Stimulated activated CD8-positive, alpha-beta memory T cell treated with anti-CD3 and anti-CD28 coated beads, Interleukin-15, amount 100 ng/mL, for 24 hours (primary cell): ENCODE data around the gene HSD17B1.
"Not testable (repeated sequence)": the region's sequence is repeated elsewhere in the genome, so short reads cannot be mapped to it uniquely, and the experiment has no call there.

Experiments
- DNase-seq: peaks from one replicate; pipeline ENCODE4 v3.0.0-alpha.2; 2020; ENCODE audit warnings: low read depth

Gene HSD17B1

GRCh38 chr17:42552736-42553135 is at the start of gene HSD17B1:
HSD17B1 (plus strand) TSS chr17:42552923; CDS start chr17:42552934, 11 bp downstream.
- not testable (repeated sequence) for DNase-seq

GRCh38 chr17:42502926-42503325 is 49.8 kb upstream of the HSD17B1 start:
- DNase-seq, result no peak

DNA sequence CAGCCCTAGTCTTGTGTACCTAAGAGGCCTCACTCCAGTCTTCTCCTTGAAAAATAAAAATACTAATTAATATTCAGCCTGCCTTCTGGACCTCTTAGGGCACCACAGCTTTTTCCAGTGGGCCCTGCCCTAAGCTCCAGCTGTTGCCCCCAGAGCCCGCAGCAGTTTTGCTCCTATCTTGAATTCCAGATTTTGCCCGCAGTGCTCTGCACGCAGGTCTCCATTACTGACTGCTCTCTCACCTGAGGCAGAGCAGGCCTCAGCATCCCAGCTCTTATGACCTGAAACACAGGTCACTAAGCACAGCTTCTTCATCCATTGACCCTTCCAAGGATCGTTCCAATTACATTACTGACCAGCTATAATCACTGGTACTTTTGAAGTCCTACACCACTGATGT is 45.1 kb upstream of the HSD17B1 start:
- no peak for DNase-seq

DNA sequence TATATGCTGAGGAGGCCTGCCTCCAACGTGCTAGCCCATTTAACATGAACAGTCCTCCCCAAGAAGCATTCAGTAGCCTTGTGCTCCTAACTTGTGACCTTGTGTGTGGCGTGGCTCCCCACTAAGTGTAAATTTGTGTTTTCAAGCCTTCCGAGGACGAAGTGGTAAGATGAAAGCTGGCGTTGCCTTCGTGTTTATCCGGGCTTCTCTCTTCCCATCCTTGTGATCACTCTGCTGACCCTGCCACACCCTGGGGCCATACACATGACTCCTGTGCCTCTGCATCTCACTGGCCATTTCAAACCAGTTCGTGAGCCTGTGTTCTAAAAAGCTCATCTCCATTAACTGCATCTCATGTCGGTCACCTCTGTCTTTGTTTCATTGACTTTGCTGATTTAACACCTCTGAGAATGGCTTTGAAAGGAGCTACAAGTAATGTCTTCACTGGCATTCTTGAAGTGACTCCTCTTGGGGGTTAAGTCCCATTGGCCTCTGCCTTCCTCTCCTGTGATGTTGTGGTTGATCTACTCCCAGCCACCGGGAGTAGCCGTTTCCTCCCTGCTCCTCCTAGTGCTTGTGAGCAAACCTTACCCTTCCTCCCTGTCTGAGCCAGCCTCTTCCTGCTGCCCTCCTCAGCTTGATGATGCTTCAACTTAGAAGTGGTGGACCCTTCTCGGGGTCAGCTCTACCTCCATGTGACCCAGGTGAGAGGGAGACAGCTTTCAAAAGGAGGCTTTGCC is 44.1 kb upstream of the HSD17B1 start:
- no peak for DNase-seq

DNA sequence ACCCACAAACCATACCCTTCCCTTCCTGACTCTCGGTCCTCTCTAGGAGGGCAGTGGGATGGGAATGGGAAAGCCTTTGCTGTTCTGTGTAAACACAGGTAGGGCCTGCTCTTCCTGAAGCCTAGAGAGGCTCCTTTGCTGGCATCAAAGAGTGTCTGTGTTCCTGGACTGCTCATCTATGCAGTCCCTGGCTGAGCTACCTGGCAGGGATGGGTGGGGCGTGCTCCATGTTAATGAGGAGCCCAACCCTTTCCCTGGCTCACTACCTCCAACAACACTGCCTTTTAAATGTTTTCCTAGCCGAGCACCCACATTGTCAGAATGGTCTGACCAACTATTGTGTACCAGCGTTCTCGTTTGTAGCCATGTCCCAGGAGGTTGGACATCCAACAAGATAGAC is 43.3 kb upstream of the HSD17B1 start:
- no peak for DNase-seq

DNA sequence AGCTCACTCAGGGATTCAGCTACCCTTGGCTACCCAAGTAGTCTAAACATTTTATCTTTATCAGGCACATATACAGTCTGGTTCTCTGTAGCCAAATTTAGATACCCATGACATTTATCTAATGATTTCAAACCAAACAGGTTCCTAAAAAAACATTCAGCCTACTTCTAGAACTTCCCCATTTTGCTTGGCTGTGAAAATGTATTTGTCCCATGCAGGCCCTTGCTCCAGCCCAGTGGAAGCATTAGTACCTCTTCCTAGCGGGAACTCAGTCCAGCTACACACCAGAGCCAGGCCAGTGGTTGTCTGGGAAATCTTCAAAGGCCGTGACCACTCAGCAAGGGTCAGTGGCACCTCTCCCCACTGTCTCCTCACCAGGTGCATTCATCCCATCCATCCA is 42.9 kb upstream of the HSD17B1 start:
- no peak for DNase-seq

GRCh38 chr17:42512246-42512645 is 40.5 kb upstream of the HSD17B1 start:
- no peak for DNase-seq

DNA sequence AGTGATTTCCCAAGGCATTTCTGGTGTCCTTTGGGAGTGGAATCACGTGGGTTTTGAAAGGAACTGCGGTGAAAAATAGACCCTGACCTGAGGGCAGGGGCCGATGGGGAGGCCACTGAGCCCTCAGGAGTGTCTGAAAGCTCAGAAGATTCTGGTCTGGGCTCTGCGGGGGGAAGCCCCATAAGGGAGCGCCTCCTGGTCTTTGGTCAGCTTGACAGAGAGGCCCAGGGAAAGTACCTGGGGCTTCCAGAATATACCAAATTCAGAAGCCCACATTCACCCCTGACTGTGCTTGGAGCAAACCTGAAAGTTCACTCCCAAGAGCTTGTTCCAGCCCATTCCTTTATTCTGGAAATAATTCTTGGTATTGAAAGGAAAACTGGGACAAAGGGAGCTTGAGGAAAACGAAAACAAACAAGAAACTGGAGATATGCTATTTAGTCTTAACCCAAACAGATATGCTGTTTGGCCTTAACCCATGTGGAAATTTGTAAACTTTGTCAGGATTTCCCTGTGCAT is 39.9 kb upstream of the HSD17B1 start:
- no peak for DNase-seq

GRCh38 chr17:42513686-42514085 is 39.0 kb upstream of the HSD17B1 start:
- DNase-seq, result no peak

DNA sequence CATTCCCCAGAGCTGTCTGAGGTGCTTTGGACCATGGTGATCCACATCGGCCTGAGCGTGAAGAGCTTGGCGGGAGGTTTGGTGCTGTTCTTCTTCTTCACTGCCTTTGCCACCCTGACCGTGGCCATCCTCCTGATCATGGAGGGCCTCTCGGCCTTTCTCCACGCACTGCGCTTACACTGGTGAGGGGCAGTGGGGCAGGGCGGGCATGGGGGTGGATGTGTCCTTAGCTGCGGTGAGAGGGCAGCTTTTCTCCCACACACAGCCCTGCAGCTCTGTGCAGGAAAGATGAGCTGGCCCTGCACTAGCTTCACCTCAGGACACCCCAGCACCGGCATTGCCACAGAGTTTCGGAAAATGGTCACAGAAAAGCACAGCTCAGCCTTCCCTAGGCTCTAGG is 38.4 kb upstream of the HSD17B1 start:
- DNase-seq, result no peak

GRCh38 chr17:42514867-42515266 is 37.9 kb upstream of the HSD17B1 start:
- DNase-seq, result no peak

- peak; percentile 75 for DNase-seq
Observed at GRCh38 chr17:42517516-42517915, 35.2 kb upstream of the HSD17B1 start.

DNA sequence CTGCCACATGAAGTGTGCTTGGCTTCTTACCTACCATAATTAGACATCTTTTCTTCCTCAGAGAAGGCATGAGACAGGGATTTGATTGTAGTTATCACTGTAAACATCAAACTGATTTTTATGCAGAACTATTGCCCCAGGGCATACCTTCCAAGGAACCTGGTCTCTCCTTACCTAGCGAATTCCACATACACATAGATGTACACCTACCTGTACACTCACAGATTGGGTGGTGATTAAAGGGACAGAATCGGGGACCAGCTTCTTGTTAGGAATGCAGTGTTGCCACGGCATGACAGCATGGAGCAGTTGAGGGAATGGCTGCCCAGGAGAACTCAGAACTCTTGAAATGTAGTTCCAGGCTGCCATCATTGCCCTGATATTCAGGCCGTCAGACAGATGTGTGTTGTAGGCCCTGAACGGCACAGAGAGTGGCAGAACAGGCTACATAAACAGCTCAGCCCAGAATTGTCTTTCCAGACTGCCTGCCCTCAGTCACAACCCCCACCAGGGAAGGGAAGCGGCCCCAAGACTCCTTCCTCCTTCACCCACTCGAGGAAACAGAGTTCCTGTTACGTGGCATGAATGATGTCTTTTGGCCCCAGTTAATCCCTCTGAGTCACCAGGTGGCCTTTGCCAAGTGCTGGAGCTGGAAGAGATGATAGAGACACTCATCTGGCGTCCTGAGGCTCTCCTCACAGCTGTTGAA is 34.5 kb upstream of the HSD17B1 start:
- DNase-seq, result no peak

DNA sequence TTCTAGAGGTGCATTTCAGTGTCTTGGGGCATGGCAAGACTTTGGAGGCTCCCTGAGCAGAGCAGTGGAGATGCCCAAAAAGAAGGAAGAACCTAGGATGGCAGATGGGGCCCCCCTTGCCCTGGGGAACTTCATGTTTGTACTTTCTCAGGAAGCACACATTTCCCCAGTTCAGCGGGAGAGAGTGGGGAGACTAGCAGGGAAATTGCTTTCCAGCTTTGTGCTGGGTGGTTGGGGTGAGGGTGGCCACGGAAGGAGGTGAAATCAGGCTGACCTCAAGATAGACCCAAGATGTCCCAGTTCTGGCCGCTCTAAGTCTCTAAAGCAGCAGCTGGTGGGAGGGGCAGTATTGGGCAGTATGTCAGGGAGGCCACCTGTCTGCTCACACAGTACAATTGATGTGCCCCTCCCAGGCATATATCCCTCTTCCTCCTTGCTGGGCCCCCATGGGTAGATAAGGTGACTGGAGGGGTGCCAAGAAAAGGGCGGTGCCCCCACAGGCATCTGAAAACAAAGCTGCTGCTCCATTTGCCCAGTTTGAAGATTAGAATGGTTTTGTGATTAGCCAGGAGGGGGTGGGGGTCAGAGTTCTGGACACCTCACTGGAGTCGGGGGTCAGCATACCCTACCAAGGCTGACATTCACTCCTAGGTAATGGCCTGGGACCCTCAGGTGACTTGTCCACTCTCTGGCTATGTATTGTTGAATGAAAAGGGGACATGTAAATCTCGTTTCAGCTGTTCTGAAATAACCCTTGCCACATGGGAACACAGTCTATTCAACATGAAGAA is 33.8 kb upstream of the HSD17B1 start:
- no peak for DNase-seq

- DNase-seq, result no peak
Observed at GRCh38 chr17:42519546-42520491, 32.9 kb upstream of the HSD17B1 start.

- no peak for DNase-seq
Observed at GRCh38 chr17:42520540-42520951, 32.2 kb upstream of the HSD17B1 start.

DNA sequence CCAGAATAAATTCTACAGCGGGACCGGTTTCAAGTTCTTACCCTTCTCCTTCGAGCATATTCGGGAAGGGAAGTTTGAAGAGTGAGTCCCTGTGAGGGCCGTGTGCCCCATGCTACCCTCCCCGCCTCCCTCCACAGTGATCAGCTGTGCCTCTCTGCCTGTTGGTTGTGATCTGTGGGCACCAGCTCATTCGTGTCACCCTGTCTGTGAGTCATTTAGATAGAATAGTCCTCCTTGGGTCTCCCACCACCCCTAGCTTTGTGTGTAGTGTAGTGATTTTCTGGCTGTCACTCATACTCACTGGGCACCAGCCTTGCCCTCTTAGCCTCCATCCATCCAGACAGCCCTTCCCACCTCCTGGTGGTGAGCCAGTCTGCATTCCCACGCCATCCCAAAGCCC is 31.7 kb upstream of the HSD17B1 start:
- DNase-seq, result no peak

DNA sequence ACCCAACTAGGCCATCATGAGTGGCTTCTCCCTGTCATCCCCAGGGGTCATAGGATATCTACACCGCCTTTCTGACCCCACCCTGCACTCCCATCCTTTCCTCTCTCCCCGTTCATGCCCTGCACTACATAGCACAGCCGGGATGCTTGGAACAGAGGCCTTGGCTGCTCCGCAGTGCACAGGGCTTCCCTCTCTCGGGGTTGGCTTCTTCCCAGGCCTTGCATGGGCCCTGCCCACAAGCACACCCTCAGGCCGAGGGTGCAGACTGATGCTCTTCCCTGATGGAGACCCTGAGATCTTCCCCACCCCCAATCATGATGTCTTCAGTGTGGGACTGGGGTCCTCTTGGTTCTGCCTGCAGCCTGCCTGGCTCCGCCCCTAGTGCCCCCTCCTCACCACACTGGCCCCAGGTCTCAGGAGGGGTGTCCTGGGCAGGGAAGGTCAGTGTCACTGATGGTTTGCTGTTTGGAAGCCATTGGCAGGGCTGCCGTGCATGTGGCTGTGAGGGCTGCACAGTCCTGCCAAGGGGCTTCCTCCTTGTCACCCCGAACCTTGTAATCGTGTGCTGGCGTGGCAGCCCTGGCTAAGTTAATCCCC is 31.0 kb upstream of the HSD17B1 start:
- DNase-seq, result no peak

DNA sequence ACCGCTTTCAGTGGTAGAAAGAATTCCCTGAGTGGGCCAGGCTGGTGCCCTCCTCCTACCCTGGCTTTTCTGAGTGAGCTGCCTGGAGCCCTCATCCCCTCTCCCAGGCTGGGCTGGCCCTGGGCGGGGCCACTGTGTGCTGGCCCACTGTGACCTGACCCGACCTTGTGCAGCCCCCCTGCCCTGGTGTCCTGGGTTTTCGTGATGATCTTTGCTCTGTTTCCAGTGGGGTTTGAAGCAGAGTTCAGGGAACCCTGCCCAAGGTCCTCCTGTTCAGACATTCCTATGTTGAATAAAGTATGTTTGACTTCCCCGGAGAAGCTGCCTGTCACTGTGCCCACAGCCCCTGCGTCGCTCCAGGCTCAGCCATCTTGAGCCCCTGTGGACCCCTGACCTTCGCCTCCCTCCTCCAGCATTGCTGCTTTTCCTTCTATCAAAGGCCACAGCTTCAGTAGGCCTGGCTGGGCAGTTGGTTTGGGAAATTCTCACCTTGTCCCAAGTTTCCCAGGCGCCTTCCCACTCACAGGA is 30.4 kb upstream of the HSD17B1 start:
- no peak for DNase-seq

DNA sequence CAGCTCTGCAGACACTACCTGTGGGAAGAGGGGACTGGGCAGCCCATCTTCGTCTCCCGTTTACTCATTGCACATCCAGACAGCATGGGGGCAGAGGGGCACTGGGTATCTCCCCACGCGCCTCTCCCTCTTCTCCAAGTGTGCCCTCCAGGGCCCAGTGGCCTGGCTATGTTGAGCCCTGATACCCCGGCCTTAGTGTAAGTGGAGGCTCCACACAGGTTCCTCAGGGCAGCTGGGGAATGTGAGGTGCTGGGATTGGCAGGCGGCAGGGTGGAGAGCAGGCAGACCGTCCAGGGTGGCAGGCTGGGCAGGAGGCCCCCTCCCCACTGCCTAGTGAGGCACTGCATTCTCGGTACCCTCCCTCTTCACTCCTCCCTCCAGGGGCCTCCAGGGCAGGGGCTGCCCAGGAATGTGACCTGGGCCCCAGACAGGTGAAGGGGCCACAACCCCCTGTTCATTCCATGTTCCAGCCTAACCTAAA is 29.9 kb upstream of the HSD17B1 start:
- no peak for DNase-seq

- no peak for DNase-seq
Observed at GRCh38 chr17:42525221-42525620, 27.5 kb upstream of the HSD17B1 start.
